Suppressor macrophage (primary cell): ENCODE measurements around the gene SERF1B.
"Not testable (repeated sequence)": the region's sequence is repeated elsewhere in the genome, so short reads cannot be mapped to it uniquely, and the experiment has no call there.

Experiments
- DNase-seq, 4 experiments: peaks; one replicate each; pipeline ENCODE4 v3.0.0-alpha.2; 2020 to 2022
- total RNA-seq, 17 experiments: gene quantifications; one replicate each; lab custom pipeline; 2026; ENCODE audit warnings: mixed read lengths in 6 of 17, inconsistent platforms in 3 of 17; lab: John Stamatoyannopoulos, UW

SERF1B gene
- total RNA-seq: 0 to 0.39 (median 0.25) reads per million in 17 experiments

GRCh38 chr5:70025106-70025844 is at the start of gene SERF1B:
TSS of gene SERF1B (plus strand) at chr5:70025251. CDS start at chr5:70025452, 201 bp downstream.
- DNase-seq: not testable (repeated sequence)

GRCh38 chr5:69991713-69992112 is 33.3 kb upstream of the SERF1B start:
- DNase-seq: not testable (repeated sequence)

GRCh38 chr5:69995535-69995934 is 29.5 kb upstream of the SERF1B start:
- DNase-seq: not testable (repeated sequence)

GRCh38 chr5:70020660-70021059 is 4.4 kb upstream of the SERF1B start:
- not testable (repeated sequence) for DNase-seq

- DNase-seq: not testable (repeated sequence)
These were observed 744 bp downstream of the SERF1B start for GRCh38 chr5:70025845-70026145.

GRCh38 chr5:70031204-70031603 is 6.2 kb downstream of the SERF1B start:
- DNase-seq: not testable (repeated sequence)

GRCh38 chr5:70041411-70041810 is 16.4 kb downstream of the SERF1B start:
- DNase-seq: not testable (repeated sequence)

- DNase-seq: not testable (repeated sequence)
These were observed 24.7 kb downstream of the SERF1B start for GRCh38 chr5:70049790-70050142.

- not testable (repeated sequence) for DNase-seq
These were observed 31.4 kb downstream of the SERF1B start for GRCh38 chr5:70056289-70056942.

GRCh38 chr5:70057140-70057539 is 32.1 kb downstream of the SERF1B start:
- not testable (repeated sequence) for DNase-seq

- peak; percentile 0 to 42 (median 20) for DNase-seq
These were observed 52.6 kb downstream of the SERF1B start for GRCh38 chr5:70077632-70078031.

- not testable (repeated sequence) for DNase-seq
These were observed 63.9 kb downstream of the SERF1B start for GRCh38 chr5:70088907-70089464.

- DNase-seq: not testable (repeated sequence)
These were observed 66.7 kb downstream of the SERF1B start for GRCh38 chr5:70091776-70092175.
